T follicular helper cell (primary cell): ENCODE results near the gene MACO1.
"Not testable (repeated sequence)": the region's sequence is repeated elsewhere in the genome, so short reads cannot be mapped to it uniquely, and the experiment has no call there.

ENCODE experiments used
- DNase-seq: peaks from one replicate; pipeline ENCODE4 v3.0.0-alpha.2; 2020; ENCODE audit warnings: low read depth

The MACO1 gene

DNA sequence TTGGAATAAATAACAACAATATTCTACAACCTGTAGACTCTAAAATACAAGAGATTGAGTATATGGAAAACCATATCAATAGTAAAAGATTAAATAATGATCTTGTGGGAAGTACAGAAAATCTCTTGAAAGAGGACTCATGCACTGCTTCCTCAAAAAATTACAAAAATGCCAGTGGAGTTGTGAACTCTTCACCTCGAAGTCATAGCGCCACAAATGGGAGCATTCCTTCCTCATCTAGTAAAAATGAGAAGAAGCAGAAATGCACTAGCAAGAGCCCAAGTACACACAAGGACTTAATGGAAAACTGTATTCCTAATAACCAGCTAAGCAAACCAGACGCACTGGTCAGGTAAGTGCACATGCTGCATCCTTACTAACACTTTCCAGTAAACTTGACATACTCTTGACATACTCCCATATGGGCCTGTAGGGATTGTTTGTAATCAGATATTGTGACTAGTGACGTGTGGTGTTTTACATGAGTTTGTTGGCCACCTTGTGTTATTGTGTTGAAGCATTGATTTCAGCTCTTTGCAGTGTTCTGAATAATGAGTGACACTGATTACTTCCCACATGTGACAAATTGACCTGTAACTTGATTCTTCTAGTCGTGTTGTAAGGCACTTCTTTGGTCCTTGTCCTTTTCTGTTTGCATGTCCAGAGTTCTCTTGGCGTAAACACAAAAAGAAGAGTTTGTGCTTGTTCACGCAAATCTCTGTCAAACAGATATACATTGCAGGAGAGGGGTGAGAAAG is 28.0 kb downstream of the MACO1 start:
- DNase-seq = no peak

DNA sequence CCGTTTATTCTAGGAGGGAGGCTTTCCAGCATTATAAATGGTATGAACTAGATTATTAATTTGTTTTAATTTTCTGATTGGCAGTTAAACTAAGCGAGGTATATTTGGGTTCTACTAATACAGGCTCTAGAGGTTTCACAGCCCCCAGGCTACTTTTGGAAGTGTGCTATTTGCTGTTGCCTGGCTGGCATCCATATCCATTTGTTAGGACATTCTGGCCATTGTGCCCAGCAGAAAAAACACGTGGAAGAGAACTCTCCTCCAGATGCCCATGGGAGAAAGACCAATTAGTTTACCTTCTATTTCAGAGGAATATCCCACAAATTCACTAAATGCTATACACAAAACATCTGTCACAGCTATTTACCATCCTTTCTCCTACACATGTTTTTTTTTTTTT is 29.3 kb downstream of the MACO1 start:
- DNase-seq = no peak

DNA sequence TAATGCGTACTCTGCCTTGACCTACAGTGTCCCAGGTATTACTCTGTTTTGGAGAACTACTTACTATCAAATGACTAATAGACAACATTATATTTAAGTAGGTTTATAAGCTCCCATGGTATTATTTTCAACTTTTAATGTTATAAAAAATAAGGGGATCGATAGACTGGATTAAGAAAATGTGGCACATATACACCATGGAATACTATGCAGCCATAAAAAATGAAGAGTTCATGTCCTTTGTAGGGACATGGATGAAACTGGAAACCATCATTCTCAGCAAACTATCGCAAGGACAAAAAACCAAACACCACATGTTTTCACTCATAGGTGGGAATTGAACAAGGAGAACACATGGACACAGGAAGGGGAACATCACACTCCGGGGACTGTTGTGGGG is 30.1 kb downstream of the MACO1 start:
- DNase-seq = not testable (repeated sequence)

DNA sequence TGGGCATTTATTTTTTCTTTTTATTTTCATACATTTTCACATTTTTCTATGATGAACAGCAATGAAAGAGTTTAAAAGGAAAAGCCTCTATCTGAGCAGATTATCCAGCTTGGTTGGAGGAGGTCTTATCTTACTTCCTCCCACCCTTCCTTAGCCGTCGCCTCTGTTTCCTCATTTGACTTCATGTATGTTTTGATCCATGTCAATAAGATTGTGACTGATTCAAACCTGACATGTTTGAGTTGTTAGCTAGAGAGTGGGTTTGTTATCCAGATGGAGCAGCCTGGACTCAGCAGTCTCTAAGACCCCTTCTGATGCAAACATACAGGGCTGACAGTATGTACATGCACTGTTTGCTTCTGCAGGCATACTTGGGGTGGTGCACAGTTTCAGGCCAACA is 31.2 kb downstream of the MACO1 start:
- DNase-seq = no peak

- DNase-seq = no peak
Measured at GRCh38 chr1:25462732-25463131, 32.0 kb downstream of the MACO1 start.

- DNase-seq = no peak
Measured at GRCh38 chr1:25467193-25467592, 36.5 kb downstream of the MACO1 start.

DNA sequence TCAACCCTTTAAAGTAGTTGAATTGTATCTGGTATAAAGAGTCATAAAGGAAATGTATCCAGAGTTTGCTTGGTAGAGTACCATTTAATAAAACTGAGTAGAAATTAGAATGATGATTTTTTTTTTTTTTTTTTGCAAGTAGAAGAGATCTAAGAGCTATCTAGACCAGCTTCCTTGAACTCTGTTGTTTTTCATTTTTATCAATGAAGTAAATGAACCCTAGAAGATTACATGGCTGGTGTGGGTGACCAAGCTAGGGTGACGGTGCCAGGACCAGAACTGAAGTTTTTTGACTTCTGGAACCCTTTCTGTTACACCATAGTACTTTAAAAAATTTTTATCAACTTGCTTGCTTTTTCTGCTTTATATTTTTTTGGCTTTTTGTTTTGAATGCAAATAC is 36.9 kb downstream of the MACO1 start:
- no peak for DNase-seq

GRCh38 chr1:25468033-25468432 is 37.3 kb downstream of the MACO1 start:
- DNase-seq = no peak

- no peak for DNase-seq
Measured at GRCh38 chr1:25469177-25469576, 38.5 kb downstream of the MACO1 start.

DNA sequence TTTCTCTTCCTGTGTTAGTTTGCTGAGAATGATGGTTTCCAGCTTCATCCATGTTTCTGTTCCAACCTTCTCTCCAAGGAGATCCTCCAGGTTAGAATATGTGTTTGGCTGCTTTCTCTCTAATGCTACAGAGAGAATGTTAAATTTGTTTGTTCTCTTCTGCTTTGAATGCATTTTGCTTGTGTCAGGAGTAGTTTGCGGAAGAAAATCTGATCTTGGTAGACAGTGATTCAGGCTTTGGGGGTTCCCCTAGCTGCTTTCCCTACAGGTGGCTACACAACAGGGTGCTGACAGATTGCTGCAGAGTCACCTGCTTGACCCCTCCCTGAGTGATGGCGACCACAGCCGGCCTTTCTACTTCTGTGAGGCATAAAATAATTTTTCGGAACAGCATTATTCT is 41.8 kb downstream of the MACO1 start:
- no peak for DNase-seq

DNA sequence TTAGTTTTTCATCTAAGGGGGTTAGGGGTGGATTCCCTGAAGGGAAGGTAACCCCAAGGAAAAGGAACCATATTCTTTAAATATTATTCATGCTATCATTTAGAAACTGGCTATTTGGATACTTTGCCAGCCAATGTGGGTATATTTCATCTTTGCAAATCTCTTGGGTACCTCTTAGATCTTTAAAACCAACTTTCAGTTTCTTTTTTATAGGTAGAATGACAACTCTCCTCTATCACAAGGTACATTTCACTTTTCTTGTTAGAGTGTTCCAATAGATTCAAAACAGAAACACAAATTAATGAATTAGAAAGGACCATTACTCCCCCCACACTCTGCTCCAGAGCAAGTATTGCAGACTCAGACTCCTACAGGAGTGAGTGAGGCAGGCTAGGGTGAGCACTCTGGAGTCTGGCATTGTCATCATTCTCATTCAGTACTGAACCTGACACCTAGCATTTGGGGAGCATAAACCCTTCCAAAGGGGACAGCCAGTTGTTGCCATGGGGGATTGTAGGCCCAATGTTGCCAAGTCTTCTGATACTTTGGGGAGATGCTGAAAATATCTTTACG is 43.0 kb downstream of the MACO1 start:
- DNase-seq = no peak

DNA sequence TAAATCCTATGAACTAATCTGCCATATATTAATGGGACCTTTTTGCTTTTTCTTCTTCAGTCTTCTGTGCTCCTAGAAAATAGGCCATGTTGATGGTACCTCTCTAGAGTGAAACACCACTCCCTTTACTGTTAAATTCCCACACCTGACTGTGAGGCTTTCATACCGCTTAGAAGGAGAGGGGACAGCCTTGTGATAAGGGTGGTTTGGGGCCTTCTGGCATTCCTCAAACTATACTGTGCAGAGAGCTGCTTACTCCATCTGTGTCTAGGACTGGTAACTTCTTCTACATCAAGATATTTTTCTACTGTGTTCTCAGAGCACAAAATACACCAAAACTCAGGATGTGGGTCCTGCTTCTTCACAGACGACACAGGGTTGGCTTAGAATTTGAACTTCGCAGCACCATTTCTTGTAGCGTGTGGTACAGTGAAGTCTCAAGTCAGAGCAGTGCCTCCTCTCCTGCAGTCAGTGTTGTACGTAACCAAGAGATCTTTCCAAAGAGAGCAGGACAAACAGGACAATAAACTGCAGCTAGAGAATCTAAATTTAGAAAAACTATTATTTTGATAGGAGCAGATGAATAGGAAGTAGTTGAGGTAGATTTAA is 43.8 kb downstream of the MACO1 start:
- no peak for DNase-seq

GRCh38 chr1:25476186-25477097 is 45.7 kb downstream of the MACO1 start:
- no peak for DNase-seq

DNA sequence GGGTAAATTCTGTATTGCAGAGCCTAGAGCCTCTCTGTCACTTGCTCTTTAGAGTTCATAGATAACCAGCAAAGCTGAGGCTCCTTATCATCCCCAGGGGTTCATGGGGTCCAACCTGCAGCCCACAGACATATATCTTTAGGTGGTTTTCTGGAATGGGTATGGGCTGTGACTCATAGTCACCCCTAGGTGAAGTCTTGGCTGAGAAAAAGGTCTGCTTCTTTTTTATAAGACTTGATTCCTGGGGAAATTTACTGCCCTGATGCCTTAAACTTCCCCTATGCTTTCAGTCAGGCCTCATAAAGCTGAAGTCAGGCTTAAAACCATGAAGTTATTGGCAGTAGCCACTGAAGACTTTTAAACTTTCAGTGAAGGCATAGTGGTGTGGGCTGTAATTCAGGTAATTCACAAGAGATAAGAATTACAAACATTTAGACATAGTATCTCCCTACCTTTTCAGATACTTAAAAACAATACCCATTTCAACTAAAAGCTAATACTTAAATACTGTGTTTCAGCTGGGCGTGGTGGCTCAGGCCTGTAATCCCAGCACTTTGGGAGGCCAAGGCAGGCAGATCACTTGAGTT is 46.8 kb downstream of the MACO1 start:
- DNase-seq = no peak

DNA sequence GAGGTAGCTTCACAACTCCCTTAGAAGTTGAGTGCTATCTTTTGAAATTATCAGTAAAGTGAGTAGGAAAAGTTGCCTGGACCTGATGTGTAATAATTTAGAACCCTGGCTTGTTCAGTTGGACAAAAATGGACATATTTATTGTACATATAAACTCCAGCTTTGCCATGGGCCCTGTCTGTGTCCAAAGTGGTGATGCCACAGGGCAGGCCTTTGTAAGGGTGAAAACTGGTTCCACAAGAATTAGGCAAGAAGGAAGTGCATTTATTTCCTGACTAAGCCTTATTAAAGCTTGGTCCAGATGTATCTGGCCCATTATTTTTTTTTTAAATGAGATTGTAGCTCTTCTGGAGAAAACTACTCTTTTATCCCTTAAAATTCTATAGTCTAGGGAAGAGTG is 47.9 kb downstream of the MACO1 start:
- no peak for DNase-seq

- no peak for DNase-seq
Measured at GRCh38 chr1:25481625-25482024, 50.9 kb downstream of the MACO1 start.

DNA sequence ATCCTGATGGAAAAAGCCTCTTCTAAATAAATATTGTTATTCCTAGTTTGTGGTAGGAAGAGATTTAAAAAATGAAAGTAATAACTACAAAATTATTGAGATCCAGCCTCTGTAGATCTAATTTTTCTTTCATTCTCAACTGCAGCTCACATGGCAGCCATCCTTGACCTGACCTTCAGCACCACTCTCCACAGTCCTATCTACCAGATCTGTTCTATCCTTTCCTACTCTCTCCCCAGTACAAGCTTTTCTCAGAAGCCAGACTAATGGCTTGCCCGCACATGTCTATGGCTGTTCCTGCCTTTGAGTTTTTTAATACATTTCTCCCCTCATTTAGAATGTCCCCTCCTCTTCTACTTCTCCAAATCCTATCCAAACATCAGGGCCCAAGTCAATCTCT is 51.5 kb downstream of the MACO1 start:
- no peak for DNase-seq

- DNase-seq = no peak
Measured at GRCh38 chr1:25484096-25484495, 53.4 kb downstream of the MACO1 start.

- no peak for DNase-seq
Measured at GRCh38 chr1:25484533-25484932, 53.8 kb downstream of the MACO1 start.

GRCh38 chr1:25485536-25486411 is 55.1 kb downstream of the MACO1 start:
- DNase-seq = no peak

- DNase-seq = no peak
Measured at GRCh38 chr1:25486602-25487001, 55.9 kb downstream of the MACO1 start.
